ENCODE results near the gene NRG4.
"Not testable (repeated sequence)": the region's sequence is repeated elsewhere in the genome, so short reads cannot be mapped to it uniquely, and the experiment has no call there.

Gene NRG4

GRCh38 chr15:75981149-75981815 lies 30.9 kb downstream of the NRG4 start:
- DNase-seq (ENCODE audit: low read depth), result no peak
- H3K4me3 ChIP-seq (ENCODE audit: low read length), result no peak overlapping the region
- TF ChIP-seq CTCF (conservative IDR thresholded peaks at IDR 0.05; ENCODE audit: low read length), result no peak

DNA sequence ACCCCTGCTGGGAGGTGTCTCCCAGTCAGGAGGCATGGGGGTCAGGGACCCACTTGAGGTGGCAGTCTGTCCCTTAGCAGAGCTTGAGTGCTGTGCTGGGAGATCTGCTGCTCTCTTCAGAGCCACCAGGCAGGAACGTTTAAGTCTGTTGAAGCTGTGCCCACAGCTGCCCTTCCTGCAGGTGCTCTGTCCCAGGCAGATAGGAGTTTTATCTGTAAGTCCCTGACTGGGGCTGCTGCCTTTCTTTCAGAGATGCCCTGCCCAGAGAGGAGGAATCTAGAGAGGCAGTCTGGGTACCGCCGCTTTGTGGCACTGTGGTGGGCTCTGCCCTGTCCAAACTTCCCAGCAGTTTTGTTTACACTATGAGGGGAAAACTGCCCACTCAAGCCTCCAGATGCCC lies 35.5 kb downstream of the NRG4 start:
- not testable (repeated sequence) for H3K4me3 ChIP-seq (ENCODE audit: low read length); DNase-seq (ENCODE audit: low read depth)

DNA sequence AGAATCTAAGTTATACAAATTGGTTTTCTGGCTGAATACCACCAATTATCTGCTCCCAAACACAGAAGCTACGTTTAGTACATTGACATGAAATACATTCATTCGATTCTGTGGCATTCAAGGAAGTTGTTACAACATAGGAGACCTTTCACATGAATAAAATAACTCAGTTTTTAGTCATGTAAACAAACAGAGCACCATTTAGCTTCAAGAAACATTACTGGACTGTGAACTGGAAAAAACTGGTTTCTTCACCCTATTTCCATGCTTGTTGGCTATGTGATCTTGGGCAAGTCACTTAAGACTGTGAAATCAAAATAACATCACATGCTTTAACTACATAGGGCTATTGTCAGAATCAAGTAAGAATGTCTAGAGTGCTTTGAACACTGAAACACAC lies 46.2 kb downstream of the NRG4 start:
- DNase-seq (ENCODE audit: low read depth), result peak; percentile 53
- TF ChIP-seq CTCF (conservative IDR thresholded peaks at IDR 0.05; ENCODE audit: low read length), result no peak
- no peak overlapping the region for H3K4me3 ChIP-seq (ENCODE audit: low read length)

- no peak for DNase-seq (ENCODE audit: low read depth)
- H3K4me3 ChIP-seq (ENCODE audit: low read length), result no peak overlapping the region
- no peak for TF ChIP-seq CTCF (conservative IDR thresholded peaks at IDR 0.05; ENCODE audit: low read length)
Observed at GRCh38 chr15:75961331-75961730, 50.9 kb downstream of the NRG4 start.

DNA sequence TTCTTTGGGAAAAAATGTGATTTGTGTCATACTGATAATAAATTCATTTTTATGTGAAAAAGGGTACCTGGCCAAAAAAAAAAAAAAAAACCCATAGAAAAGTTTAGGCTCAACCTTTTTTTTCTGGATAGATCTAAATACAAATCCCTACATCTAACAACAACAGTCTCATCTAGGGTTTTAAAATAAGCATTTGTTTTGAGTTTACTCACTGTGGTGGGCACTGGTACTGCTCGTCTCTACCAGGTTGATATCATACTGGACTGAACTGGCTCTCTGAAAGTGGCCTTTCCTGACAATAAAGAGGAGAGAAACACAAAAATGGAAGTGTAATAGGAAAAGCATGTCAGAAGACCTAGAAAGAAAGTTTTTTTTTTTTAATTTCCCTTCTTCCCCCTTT lies 56.5 kb downstream of the NRG4 start:
- H3K4me3 ChIP-seq (ENCODE audit: low read length), result no peak overlapping the region
- no peak for TF ChIP-seq CTCF (conservative IDR thresholded peaks at IDR 0.05; ENCODE audit: low read length)
- no peak for DNase-seq (ENCODE audit: low read depth)

DNA sequence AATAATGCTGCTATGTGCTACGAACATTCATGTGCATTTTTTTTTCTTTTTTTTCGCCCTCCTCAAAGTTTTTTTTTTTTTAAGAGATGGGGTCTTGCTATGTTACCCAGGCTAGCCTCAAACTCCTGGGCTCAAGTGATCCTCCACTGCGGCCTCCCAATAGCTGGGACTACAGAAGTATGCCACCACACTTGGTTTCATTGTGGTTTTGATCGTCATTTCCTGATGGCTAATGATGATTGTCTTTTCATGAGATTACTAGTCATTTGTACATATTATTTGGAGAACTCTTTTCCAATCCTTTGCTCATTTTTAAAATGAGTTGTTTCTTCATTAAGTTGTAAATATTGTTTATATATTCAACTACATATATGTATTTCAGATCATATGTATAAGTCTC lies 59.7 kb downstream of the NRG4 start:
- TF ChIP-seq CTCF (conservative IDR thresholded peaks at IDR 0.05; ENCODE audit: low read length), result no peak
- H3K4me3 ChIP-seq (ENCODE audit: low read length), result no peak overlapping the region
- no peak for DNase-seq (ENCODE audit: low read depth)

- no peak overlapping the region for H3K4me3 ChIP-seq (ENCODE audit: low read length)
- DNase-seq (ENCODE audit: low read depth), result no peak
- TF ChIP-seq CTCF (conservative IDR thresholded peaks at IDR 0.05; ENCODE audit: low read length), result no peak
Observed at GRCh38 chr15:75948761-75949296, 63.4 kb downstream of the NRG4 start.
